Mucosa of stomach (tissue), 1 donor: ENCODE results near the gene AGBL4.

Source experiments
- H3K27me3 ChIP-seq: one replicate; pipeline ENCODE4 v1.7.0; 2013; ENCODE audit warnings: mild to moderate bottlenecking, low read length; ENCODE audit not compliant: control insufficient read depth, insufficient read depth
- H3K36me3 ChIP-seq: one replicate; pipeline ENCODE4 v1.7.0; 2013; ENCODE audit warnings: low read length; ENCODE audit not compliant: control insufficient read depth, insufficient read depth
- H3K4me1 ChIP-seq: one replicate; pipeline ENCODE4 v1.7.0; 2013; ENCODE audit warnings: mild to moderate bottlenecking, low read length; ENCODE audit not compliant: control insufficient read depth, insufficient read depth
- H3K4me3 ChIP-seq: one replicate; pipeline ENCODE4 v1.7.0; 2013; ENCODE audit warnings: low read length
- H3K9ac ChIP-seq: one replicate; pipeline ENCODE4 v1.7.0; 2013; ENCODE audit warnings: mild to moderate bottlenecking, low read length, moderate library complexity
- H3K9me3 ChIP-seq: one replicate; pipeline ENCODE4 v1.7.0; 2013; ENCODE audit warnings: mild to moderate bottlenecking, low read length, moderate library complexity; ENCODE audit not compliant: control insufficient read depth
- donor health status: Pancreatic carcinoma.

AGBL4 gene

DNA sequence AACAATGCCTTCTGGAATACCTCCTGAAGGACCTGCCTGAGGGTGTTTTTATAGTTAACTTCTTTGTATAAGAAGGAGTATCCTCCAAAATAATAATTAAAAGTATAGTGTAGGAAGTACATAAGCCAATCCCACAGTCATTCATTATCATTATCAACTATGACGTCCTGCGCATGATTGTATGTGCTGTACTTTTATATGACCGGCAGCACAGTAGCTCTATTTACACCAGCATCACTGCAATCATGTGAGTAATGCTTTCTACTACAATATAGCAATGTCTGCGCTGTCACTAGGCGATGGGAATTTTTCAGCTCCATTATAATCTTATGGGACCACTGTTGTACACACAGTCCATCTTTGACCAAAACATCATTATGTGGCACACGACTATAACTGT, 1319.0 kb downstream of the AGBL4 start:
- no peaks in the 10 kb centered on the region for H3K36me3 ChIP-seq
- no peaks in the 10 kb centered on the region for H3K4me1 ChIP-seq
- H3K9ac ChIP-seq, result no peak overlapping the region
- H3K9me3 ChIP-seq, result no peaks in the 10 kb centered on the region
- H3K27me3 ChIP-seq, result no peaks in the 10 kb centered on the region
- no peak overlapping the region for H3K4me3 ChIP-seq

DNA sequence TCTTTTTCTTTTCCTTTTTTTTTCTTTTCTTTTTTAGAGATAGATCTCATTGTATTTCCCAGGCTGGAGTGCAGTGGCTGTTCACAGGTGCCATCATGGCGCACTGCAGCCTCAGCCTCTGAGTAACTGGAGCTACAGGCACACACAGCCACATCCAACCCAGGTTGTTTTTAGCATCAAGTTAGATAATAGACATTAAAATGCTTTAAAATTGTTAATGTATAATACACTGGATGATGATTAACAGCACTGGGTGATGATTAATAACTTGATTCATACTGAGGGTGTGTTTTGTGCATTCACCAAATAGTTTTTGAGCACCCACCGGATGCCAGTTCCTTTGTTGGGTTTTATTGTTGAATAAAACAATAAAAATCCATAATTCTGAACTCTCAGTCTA, 1322.3 kb downstream of the AGBL4 start:
- Histone ChIP-seq H3K9ac (no peak overlapping the region), H3K4me3 (no peak overlapping the region), H3K36me3 (no peaks in the 10 kb centered on the region), H3K9me3 (no peaks in the 10 kb centered on the region), H3K4me1 (no peaks in the 10 kb centered on the region), H3K27me3 (no peaks in the 10 kb centered on the region)

DNA sequence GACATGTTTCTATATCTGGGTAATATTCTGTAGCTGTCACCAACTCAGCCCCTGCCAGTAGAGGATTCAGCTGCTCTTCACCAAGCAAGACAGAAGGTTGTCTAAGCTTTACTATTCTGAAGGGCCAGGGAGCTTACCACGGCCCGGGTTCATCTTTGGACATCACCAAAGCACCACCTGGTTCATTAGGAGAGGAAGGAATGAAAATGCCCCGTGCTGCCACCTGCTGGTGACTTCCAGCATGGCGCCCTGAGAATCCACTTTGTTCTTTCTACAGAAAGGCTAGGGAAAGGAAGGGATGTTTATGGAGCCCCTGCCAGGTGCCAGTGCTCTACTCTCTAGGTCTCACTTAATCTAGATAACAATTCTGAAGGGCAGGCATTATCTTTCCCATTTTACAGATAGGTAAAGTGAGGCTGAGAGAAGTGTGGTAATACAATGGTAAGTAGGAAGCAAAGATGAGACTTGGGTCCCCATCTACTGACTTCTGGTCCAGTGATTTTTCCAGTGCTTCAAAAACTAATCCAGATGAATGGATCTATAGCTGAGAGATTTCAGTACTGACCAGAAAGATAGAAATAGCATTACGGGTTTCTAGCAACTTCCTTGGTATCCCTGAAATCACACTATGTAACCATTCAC, 1326.6 kb downstream of the AGBL4 start:
- Histone ChIP-seq H3K9me3 (no peaks in the 10 kb centered on the region), H3K4me1 (peaks cover 18% of the 10 kb centered on the region), H3K27me3 (peaks cover 6% of the 10 kb centered on the region), H3K36me3 (no peaks in the 10 kb centered on the region), H3K4me3 (no peak overlapping the region), H3K9ac (no peak overlapping the region)

DNA sequence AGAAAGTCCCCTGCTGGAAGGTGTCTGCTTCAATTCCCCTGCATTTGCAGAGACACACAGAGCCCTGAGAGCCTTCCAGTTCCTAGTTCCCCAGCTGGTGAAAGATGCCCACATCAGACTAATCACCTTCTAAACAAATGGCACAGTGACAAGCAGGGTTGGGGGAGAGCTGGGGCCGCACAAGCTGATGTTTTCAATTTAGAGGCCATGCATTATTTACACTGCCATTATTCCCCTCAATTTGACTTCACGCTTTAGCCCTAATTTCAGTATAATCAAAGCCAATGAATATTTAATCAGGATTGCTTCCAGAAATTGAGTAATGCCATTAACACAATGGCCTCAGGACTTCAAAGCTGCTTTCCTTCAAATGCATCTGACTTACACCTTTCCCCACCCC, 1328.6 kb downstream of the AGBL4 start:
- H3K4me1 ChIP-seq, result peaks cover 18% of the 10 kb centered on the region
- H3K4me3 ChIP-seq, result no peak overlapping the region
- no peaks in the 10 kb centered on the region for H3K36me3 ChIP-seq
- peaks cover 6% of the 10 kb centered on the region for H3K27me3 ChIP-seq
- no peaks in the 10 kb centered on the region for H3K9me3 ChIP-seq
- no peak overlapping the region for H3K9ac ChIP-seq

DNA sequence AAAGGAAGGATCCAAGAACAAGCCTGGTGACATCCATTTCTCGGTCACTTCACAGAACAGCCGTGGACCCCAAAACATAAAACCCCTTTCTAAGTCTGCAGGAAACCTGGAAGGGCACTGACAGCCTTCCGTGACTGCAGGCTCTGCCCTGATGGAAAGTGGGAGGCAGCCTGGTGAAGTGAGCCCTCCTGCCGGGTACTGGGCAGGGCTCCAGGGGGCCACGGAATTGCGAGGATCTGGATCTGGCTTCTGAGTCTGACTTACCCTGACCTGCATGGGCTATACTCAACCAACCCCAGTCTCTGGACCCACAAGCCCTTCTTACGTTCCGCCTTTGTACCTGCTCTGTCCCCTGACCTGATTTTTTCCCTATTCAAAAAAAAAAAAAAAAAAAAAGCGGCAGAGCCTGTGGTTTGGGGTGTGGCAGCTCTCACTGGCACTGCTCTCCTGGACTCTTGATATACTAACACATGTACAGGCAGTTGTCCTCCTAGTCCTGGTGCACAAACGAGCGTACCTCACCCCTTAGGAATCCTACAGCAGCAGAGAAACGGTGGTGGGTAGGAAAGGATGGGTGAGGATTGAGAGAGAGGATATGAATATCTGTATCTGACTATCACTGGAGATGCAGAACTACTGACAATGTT, 1330.0 kb downstream of the AGBL4 start:
- H3K4me1 ChIP-seq, result peaks cover 18% of the 10 kb centered on the region
- H3K4me3 ChIP-seq, result no peak overlapping the region
- H3K9me3 ChIP-seq, result no peaks in the 10 kb centered on the region
- H3K27me3 ChIP-seq, result peaks cover 6% of the 10 kb centered on the region
- H3K36me3 ChIP-seq, result no peaks in the 10 kb centered on the region
- H3K9ac ChIP-seq, result no peak overlapping the region

DNA sequence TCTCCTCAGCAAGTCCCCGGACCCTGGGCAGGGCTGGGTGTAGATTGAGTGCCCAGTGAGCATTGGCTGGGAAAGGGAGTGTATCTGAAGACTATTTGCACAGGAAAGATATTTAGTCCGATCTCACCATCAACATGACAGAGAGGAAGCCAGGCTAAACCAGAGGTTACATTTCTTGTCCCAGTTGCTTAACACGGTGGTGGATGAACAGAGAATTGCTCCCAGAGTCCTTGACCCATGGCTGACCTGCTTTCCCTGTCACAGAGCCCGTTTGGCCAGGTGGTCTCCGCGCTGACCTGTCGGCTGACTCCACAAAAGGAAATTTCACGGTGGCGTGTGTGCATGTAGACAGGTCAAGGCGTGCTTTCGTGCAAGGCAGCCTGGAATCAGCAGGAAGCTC, 1330.6 kb downstream of the AGBL4 start:
- peaks cover 18% of the 10 kb centered on the region for H3K4me1 ChIP-seq
- peaks cover 6% of the 10 kb centered on the region for H3K27me3 ChIP-seq
- no peak overlapping the region for H3K4me3 ChIP-seq
- no peaks in the 10 kb centered on the region for H3K36me3 ChIP-seq
- H3K9me3 ChIP-seq, result no peaks in the 10 kb centered on the region
- no peak overlapping the region for H3K9ac ChIP-seq

DNA sequence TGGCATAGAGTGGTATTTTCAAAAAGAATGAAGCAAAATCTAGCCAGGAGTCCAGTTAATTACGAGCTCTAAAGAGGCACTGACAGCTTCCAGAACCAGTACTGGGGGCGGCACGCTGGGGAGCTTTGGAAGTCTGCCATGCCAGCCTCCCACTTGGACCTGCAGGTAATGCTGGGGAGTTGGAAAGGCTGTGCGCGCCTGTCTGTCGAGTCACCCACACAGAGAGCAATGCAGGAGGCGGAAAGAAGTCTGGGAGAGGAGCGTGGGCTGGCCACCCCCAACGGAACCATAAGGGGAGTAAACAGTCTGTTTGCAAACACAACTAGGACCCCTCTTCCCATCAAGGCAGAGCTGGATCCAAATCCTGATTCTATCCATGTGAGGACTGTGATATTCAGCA, 1331.5 kb downstream of the AGBL4 start:
- H3K9ac ChIP-seq, result no peak overlapping the region
- no peaks in the 10 kb centered on the region for H3K36me3 ChIP-seq
- peaks cover 6% of the 10 kb centered on the region for H3K27me3 ChIP-seq
- H3K4me1 ChIP-seq, result peaks cover 18% of the 10 kb centered on the region
- H3K9me3 ChIP-seq, result no peaks in the 10 kb centered on the region
- H3K4me3 ChIP-seq, result no peak overlapping the region

DNA sequence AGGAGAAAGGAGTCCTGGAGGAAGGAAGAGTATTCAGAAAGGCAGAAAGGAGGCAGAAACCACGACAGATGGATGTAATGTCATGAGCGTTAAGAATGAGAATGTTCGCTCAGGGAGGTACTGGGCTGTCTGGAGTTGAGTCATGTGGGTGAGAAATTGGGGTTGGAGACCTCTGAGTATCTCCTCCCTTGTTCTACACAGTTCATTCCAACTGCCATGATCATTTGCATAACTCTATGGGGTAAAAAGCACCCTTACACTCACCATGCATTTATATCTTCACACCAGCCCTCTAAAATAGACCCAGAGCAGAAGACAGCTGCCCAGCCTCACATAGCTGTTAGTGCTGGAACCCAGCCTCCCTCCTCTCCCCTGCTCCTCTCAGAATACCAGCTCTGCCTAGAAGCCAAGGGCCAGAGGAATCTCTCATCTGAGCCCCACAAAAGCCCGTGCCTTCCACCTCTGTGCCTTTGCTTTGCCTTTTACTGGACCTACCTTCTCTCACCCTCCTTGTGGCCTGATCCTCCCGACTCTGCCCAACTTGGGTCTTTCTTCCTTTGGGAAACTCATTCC, 1332.2 kb downstream of the AGBL4 start:
- H3K9me3 ChIP-seq, result no peaks in the 10 kb centered on the region
- no peak overlapping the region for H3K4me3 ChIP-seq
- H3K36me3 ChIP-seq, result no peaks in the 10 kb centered on the region
- H3K4me1 ChIP-seq, result peaks cover 18% of the 10 kb centered on the region
- no peak overlapping the region for H3K9ac ChIP-seq
- H3K27me3 ChIP-seq, result peaks cover 6% of the 10 kb centered on the region

DNA sequence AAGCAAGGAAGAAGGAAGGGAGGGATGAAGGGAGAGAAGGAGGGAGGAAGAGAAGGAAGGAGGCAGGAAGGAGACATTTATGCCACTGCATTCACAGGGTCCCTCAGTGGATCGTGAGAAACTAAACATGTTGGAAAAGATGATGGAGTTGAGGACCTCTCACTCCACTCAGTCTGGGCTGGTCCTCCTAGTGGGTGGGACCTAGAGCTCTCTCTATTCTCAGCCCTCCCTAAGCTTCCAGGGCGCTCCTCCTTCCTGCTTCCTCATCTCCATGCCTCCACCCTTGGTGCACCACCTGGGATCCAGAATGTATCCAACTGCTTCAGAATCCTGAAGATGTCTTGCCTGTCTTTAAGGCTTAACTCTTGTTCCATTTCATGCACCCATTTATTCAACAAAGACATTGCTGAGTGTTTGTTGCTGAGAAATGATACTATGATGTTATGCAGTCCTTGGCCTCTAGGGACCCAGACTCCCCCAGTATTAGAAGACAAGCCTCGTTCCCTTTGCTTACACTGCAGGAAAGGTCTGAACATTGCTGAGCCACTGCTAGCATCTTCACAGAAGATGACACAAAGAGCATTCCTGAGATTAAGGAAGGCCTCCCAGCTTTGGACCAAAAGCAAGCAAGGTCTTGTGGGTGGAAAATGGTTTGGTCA, 1335.5 kb downstream of the AGBL4 start:
- Histone ChIP-seq H3K27me3 (peaks cover 6% of the 10 kb centered on the region), H3K9ac (no peak overlapping the region), H3K4me3 (no peak overlapping the region), H3K9me3 (no peaks in the 10 kb centered on the region), H3K4me1 (peaks cover 5% of the 10 kb centered on the region), H3K36me3 (no peaks in the 10 kb centered on the region)

DNA sequence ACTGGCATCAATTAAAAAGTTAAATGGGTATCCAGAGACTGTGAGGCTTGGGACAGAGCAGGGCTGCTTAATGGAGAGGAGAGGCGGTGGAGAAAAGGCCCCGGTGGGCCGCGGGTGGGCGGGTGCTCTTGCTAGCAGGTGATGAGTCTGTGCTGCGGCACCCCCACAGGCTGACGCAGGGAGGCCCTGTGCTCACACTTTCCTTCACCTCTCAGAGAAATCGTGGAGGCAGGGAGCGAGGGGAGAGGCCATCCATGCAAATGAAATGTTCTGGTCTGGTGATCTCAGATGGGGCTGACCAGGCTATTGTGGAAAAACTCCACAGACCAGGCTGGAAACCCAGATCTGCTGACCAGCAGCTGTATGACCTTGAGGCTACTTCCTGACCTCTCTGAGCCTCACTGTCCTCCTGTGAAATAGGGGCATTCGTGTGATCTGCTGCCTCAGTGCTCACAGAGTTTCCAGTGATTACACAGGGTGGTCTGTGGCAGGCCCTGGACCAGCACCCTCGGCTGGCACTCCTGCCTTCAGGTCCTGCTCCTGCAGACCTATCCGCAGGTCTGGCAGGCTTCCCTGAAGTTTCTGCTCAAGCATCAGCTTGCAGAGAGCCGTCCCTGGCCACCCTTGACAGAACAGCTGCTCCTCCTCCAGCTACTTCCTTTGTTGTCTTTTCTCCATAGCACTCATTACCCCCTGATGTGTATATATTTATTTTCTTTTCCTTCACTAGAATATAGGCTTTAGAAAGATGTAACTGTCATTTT, 1336.3 kb downstream of the AGBL4 start:
- H3K9me3 ChIP-seq, result no peaks in the 10 kb centered on the region
- peaks cover 2% of the 10 kb centered on the region for H3K27me3 ChIP-seq
- no peak overlapping the region for H3K4me3 ChIP-seq
- no peak overlapping the region for H3K9ac ChIP-seq
- no peaks in the 10 kb centered on the region for H3K36me3 ChIP-seq
- H3K4me1 ChIP-seq, result no peaks in the 10 kb centered on the region

DNA sequence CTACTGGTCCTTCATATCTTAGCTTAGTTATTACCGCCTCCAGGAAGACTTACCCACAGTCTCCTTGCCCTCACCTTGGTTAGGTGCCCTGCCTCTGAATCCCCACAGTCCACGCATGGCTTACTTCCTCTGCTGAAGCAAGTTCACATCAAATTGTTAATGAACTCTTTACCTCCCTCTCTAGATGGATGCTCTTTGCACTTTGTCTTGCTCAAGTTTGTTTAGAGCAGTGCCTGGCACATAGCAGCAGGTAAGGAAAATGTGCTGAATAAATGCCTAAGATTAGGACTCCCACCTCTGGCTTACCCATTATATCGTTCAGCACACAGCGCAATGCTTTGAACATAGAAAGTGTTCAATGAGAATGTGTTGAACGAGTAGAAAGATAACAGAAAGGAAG, 1337.6 kb downstream of the AGBL4 start:
- Histone ChIP-seq H3K36me3 (no peaks in the 10 kb centered on the region), H3K9ac (no peak overlapping the region)

DNA sequence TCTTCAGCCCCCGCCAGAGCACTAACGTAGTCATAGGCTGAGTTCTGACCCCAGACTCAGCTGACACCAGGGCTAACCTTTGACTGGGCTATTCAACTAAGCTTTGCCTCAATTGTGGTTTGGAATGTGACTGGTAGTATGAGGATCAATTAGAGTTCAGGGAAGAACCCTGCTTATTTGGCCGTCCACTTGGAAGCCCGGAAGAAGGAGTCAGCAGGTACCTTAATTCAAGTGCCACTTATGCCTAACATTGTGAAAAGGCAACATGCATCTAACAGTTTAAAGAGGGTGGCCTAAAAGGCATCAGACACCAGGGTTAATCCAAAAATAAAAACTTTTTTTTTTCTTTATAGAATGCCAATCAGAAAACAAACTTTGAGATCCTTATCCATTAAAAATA, 1339.4 kb downstream of the AGBL4 start:
- no peaks in the 10 kb centered on the region for H3K4me1 ChIP-seq

More for the DNA sequence above, 1337.6 kb downstream of the AGBL4 start:
- no peak overlapping the region for H3K4me3 ChIP-seq
- H3K4me1 ChIP-seq, result no peaks in the 10 kb centered on the region
- H3K27me3 ChIP-seq, result no peaks in the 10 kb centered on the region
- H3K9me3 ChIP-seq, result no peaks in the 10 kb centered on the region

More for the DNA sequence above, 1339.4 kb downstream of the AGBL4 start:
- Histone ChIP-seq H3K36me3 (no peaks in the 10 kb centered on the region), H3K9me3 (no peaks in the 10 kb centered on the region), H3K4me3 (no peak overlapping the region), H3K27me3 (no peaks in the 10 kb centered on the region), H3K9ac (no peak overlapping the region)
